ENCODE measurements around the gene VN1R2.

- TF ChIP-seq, protein P1, sequence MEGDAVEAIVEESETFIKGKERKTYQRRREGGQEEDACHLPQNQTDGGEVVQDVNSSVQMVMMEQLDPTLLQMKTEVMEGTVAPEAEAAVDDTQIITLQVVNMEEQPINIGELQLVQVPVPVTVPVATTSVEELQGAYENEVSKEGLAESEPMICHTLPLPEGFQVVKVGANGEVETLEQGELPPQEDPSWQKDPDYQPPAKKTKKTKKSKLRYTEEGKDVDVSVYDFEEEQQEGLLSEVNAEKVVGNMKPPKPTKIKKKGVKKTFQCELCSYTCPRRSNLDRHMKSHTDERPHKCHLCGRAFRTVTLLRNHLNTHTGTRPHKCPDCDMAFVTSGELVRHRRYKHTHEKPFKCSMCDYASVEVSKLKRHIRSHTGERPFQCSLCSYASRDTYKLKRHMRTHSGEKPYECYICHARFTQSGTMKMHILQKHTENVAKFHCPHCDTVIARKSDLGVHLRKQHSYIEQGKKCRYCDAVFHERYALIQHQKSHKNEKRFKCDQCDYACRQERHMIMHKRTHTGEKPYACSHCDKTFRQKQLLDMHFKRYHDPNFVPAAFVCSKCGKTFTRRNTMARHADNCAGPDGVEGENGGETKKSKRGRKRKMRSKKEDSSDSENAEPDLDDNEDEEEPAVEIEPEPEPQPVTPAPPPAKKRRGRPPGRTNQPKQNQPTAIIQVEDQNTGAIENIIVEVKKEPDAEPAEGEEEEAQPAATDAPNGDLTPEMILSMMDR (IDR thresholded peaks at IDR 0.05; ENCODE audit: insufficient read depth, low read length), result no peak
- TF ChIP-seq POLR2AphosphoS5 (IDR thresholded peaks at IDR 0.05; ENCODE audit: low read depth) (no peak), GABPA (IDR thresholded peaks at IDR 0.05; ENCODE audit: low read depth) (no peak), REST (IDR thresholded peaks at IDR 0.05; ENCODE audit: insufficient replicate concordance, low read depth) (no peak)
Observed at GRCh38 chr19:53275480-53275879, 17.4 kb downstream of the VN1R2 start.

All from HL-60 (cell line).